HUES6 (cell line): ENCODE measurements around the gene PANK4.

Source experiments
- H3K27ac ChIP-seq: 2 replicates; pipeline ENCODE4 v1.7.0; 2013; ENCODE audit warnings: low read depth, mild to moderate bottlenecking, low read length, inconsistent platforms
- H3K27me3 ChIP-seq: 2 replicates; pipeline ENCODE4 v1.6.1; 2013; ENCODE audit warnings: low read length; ENCODE audit not compliant: control insufficient read depth, insufficient read depth
- H3K36me3 ChIP-seq: 2 replicates; pipeline ENCODE4 v1.6.1; 2013; ENCODE audit warnings: low read length; ENCODE audit not compliant: control insufficient read depth, insufficient read depth
- H3K4me1 ChIP-seq: 2 replicates; pipeline ENCODE4 v1.6.1; 2013; ENCODE audit warnings: low read length; ENCODE audit not compliant: control insufficient read depth, insufficient read depth
- H3K4me3 ChIP-seq: 2 replicates; pipeline ENCODE4 v1.5.1; 2013; ENCODE audit warnings: low read depth, low read length
- H3K9ac ChIP-seq: one replicate; pipeline ENCODE4 v1.6.1; 2013; ENCODE audit warnings: mild to moderate bottlenecking, low read length
- H3K9me3 ChIP-seq: 2 replicates; pipeline ENCODE4 v1.6.1; 2013; ENCODE audit warnings: low read depth, low read length; ENCODE audit not compliant: control insufficient read depth, insufficient read depth

The PANK4 gene

DNA sequence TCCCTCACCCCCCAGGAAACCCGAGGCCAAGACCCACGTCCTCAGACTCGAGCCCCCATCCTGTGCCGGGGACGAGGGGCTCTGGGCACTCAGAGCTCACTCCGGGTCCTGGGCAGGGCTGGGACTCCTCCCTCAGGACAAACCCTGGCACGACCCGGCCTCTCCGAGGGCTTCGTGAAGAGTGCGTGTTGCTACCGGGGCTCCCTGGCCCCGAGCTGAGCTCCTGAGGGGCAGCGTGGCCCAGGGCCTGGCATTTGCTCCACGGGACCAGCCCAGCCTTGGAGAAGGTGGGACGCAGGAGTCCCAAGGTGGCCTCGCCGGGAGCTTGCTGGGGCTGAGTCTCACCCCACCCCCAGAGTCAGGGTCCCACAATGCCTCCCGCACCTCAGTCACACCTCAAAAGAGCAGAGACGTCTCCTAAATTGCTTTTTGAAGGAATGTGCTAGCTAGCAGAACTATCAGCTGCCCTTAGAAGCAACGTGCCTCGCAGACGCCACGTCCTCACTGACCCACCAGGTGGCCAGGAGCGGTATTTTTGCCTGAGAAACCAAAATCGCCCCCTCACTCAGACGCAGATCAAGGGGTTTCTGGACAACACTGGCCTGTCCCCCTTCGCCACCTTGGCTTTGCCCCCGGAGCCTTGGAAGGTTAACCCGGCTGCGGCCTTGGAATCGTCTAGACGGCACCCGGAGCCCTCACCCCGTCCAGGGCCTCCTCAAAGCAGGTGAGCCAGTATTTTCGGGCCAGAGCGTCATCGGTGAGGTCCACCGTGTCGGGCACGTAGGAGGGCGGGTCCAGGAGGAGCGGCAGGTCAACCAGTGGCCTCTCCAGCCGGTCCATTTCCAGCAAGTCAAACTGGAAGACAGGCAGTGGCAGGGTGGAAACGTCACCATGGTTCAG lies 11.3 kb downstream of the PANK4 start:
- Histone ChIP-seq H3K4me3 (no peak overlapping the region), H3K27ac (no peak overlapping the region), H3K36me3 (peaks cover 98% of the 10 kb centered on the region), H3K27me3 (no peaks in the 10 kb centered on the region), H3K9ac (no peak overlapping the region), H3K4me1 (no peaks in the 10 kb centered on the region), H3K9me3 (no peaks in the 10 kb centered on the region)

DNA sequence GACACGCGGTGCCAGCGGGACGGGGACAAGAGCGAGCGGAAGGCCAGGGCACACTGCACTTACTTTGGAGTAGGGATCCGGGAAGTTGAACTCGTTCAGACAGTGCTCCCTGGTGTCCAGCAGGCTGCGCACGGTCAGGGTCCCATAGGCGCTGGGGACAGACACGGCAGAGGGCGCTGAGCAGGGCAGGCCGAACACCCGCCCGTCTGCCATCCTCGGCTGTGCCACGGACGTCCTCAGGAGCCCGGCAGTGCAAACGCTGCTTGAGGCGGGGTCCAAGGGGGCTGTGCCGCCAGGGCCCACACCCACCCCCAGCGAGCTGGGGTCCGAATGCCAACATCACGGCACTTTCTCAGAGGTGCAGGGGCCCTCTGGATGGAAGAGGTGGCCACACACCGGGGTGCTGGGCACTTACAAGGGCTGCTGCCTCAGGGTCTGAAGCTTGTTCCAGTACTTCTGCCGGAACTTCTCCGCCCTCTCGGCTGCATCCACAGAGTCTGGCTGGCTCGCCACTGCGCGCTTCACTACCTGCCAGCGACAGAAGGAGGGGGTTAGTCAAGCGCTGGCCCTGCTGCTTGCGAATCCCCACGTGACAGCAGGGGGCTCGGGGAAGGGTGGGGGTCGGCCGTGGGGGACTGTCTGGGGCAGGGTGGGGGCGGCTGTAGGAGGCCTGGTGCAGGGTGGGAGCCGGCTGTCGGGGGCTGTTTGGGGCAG lies 12.3 kb downstream of the PANK4 start:
- H3K9ac ChIP-seq, result no peak overlapping the region
- H3K4me3 ChIP-seq, result no peak overlapping the region
- no peak overlapping the region for H3K27ac ChIP-seq
- no peaks in the 10 kb centered on the region for H3K27me3 ChIP-seq
- H3K9me3 ChIP-seq, result no peaks in the 10 kb centered on the region
- H3K36me3 ChIP-seq, result peaks cover 98% of the 10 kb centered on the region
- no peaks in the 10 kb centered on the region for H3K4me1 ChIP-seq

DNA sequence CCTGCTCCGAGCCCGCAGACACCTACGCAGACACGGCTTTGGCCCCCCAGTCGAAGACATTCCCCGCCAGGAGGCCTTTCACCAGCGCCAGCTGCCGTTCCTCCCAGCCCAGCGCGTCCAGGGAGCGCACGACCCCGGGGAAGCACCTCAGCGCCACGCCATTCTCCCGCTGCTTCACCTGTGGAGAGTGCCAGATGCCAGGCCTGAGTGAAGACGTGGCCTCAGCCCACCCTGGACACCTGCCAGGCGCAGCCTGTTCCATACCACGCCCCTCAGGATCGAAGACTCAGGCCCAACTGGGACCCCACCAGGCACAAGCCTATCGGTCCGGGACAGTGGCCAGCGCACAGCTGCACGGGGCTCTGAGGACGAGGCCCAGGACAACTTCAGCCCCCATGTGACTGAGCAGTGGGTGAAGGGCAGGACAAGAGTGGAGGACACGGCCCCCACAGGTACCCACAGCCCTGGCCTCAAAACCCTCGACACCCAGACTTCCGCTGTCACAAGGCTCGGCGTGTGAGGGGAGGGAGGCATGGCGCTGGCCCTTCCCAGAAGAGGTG lies 13.5 kb downstream of the PANK4 start:
- Histone ChIP-seq H3K4me1 (no peaks in the 10 kb centered on the region), H3K9ac (no peak overlapping the region), H3K9me3 (no peaks in the 10 kb centered on the region), H3K27ac (no peak overlapping the region), H3K27me3 (no peaks in the 10 kb centered on the region), H3K4me3 (no peak overlapping the region), H3K36me3 (peaks cover 96% of the 10 kb centered on the region)

DNA sequence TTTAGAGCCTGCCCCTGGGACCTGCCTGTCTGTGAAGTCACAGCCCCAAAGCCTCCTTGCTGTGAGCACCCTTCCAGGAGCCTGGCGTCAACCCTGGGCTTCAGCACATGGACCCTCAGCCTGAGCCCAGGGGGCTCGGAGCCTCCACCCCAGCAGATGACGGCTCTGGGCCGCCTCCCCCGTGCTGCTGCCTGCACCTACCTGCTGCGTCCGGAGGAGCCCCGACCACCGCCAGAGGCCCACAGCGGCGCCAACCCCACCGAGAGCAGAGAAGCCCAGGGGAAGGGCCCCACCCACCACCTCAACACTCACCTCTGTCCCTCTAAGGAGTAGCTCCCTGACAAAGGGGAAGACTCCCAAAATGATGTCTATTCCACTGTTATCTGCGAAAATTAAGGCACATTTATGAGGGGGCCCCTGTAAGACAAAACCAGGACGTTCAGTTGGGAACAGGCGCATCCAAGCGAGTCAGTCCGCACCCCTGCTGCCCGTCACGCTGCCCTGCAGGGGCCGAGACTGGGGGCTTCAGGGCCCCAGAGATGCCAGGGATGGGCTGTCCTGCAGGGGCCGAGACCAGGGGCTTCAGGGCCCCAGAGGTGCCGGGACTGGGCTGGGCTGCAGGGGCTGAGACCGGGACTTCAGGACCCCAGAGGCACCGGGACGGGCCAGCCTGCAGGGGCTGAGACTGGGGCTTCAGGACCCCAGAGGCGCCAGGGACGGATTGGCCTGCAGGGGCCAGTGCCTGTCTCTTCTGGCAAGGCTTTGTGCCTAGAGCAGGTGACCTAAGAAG lies 15.8 kb downstream of the PANK4 start:
- H3K36me3 ChIP-seq, result peaks cover 76% of the 10 kb centered on the region
- H3K27ac ChIP-seq, result no peak overlapping the region
- H3K27me3 ChIP-seq, result no peaks in the 10 kb centered on the region
- no peak overlapping the region for H3K4me3 ChIP-seq
- H3K9ac ChIP-seq, result no peak overlapping the region
- H3K9me3 ChIP-seq, result no peaks in the 10 kb centered on the region
- no peaks in the 10 kb centered on the region for H3K4me1 ChIP-seq

DNA sequence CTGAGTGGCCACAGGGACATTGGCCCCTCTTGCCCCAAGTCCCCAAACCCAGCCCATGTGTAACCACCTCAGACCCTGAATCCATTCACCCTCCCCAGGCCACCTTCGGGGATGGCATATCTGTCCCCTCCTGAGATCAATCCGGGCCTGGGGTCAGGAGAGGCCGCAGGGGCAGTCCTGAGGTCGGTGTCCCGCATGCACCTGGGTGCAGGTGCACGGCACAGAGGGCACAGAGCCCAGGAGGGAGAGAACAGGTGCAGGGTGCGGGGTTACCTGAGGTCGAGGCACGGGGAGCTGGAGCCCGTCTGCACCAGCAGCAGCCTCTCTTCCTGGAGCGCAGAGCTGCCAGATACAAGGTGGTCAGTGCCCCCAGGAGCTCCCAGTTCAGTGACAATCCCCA lies 16.8 kb downstream of the PANK4 start:
- Histone ChIP-seq H3K36me3 (peaks cover 66% of the 10 kb centered on the region), H3K27me3 (no peaks in the 10 kb centered on the region), H3K27ac (no peak overlapping the region), H3K4me1 (no peaks in the 10 kb centered on the region), H3K9me3 (no peaks in the 10 kb centered on the region), H3K4me3 (no peak overlapping the region), H3K9ac (no peak overlapping the region)

DNA sequence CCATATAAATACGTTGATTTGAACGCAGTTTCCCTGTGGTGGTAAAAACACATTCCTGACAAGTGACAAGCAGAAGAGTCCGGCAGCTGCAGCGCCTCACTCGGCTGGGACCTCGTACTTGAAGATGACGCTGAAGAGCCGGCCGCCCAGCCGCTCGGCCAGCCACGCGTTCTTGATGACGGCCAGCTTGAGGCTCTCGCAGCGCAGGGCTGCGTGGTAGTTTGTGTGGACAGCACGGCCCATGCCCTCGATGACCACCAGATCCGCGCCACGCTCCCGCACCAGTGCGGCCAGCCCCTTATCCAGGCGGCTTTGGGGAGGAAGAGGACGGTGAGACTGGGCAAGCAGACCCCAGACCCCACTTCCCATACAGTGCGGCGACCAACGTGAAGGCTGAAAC lies 17.6 kb downstream of the PANK4 start:
- no peaks in the 10 kb centered on the region for H3K9me3 ChIP-seq
- H3K9ac ChIP-seq, result no peak overlapping the region
- H3K4me1 ChIP-seq, result no peaks in the 10 kb centered on the region
- H3K36me3 ChIP-seq, result peaks cover 59% of the 10 kb centered on the region
- no peak overlapping the region for H3K27ac ChIP-seq
- H3K27me3 ChIP-seq, result no peaks in the 10 kb centered on the region
- no peak overlapping the region for H3K4me3 ChIP-seq

DNA sequence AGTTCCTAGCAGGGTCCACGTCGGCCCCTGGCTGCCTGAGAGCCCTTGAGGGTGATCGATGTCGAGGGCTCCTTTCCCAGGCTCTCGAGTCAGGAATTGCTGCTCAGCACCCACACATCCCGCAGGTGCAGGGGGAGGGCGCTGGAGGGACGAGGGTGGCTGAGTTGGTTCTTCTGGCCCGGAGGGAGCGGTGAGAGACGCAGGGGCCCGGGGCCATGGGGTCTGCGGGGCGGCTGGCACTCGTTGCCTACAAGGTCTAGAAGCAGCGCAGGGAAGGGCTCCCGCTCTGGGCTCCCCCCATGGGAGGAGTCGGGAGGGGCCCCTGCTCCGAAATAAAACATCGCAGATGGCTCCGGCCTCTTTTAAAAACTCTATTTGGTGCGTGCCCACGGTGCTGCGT lies 18.2 kb downstream of the PANK4 start:
- Histone ChIP-seq H3K9ac (no peak overlapping the region), H3K9me3 (no peaks in the 10 kb centered on the region), H3K4me1 (no peaks in the 10 kb centered on the region), H3K27ac (no peak overlapping the region), H3K36me3 (peaks cover 54% of the 10 kb centered on the region), H3K27me3 (no peaks in the 10 kb centered on the region), H3K4me3 (no peak overlapping the region)

DNA sequence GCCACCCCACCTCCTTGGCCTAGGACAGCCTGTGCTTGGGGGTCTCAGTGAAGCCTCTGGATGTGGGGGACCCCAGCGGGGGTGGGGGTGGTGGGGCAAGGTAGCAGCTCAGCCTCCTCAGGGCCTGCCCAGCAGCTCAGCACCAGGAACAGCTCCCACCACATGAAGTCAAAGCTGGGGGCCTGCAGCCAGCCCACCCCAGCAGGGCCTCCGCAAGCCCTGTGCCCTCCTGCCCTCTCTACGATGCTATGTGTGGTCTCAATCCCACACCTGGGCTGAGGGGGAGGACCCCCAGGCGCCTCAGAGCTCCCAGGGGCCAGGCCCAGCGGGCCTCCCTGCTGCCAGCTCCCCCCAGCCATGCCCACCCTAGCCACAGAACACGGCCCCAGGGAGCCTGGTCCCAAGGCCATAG lies 18.6 kb downstream of the PANK4 start:
- H3K4me1 ChIP-seq, result no peaks in the 10 kb centered on the region
- H3K36me3 ChIP-seq, result peaks cover 49% of the 10 kb centered on the region

DNA sequence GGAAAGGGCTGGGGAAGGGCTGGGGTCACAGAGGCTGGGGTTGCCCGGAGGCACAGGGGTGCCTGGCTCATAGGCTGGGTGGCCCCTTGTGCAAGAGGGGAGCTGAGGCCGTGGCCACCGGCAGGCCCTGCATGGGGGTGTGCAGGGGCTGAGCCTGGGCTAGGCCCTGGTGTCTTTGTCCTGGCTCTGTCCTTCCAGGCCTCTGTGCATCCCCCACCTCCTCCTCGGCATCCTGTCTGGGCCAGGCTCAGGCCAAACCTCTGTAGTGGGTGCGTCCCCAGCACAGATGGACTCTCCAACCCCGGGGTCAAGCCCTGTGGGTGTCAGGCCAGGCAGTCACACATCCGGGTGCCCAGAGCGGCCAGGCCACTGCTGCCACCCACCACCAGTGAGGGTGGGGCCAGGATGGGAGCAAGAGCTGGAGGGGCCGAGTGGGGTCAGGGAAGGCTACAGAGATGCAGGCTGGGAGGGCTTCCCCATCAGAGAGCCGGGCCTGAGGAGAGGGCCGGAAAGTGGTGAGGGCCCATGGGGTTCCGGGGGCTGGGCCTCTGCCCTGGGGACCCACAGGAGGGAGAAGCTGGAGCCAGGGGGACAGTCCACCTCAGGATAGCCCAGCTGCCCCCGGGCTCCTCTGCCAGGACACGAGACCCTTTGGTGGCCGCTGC lies 19.4 kb downstream of the PANK4 start:
- H3K9me3 ChIP-seq, result no peaks in the 10 kb centered on the region
- no peak overlapping the region for H3K27ac ChIP-seq
- H3K9ac ChIP-seq, result no peak overlapping the region
- no peaks in the 10 kb centered on the region for H3K4me1 ChIP-seq
- no peaks in the 10 kb centered on the region for H3K27me3 ChIP-seq
- peaks cover 42% of the 10 kb centered on the region for H3K36me3 ChIP-seq
- no peak overlapping the region for H3K4me3 ChIP-seq

More for the DNA sequence above, 18.6 kb downstream of the PANK4 start:
- Histone ChIP-seq H3K9me3 (no peaks in the 10 kb centered on the region), H3K4me3 (no peak overlapping the region), H3K9ac (no peak overlapping the region), H3K27ac (no peak overlapping the region), H3K27me3 (no peaks in the 10 kb centered on the region)

DNA sequence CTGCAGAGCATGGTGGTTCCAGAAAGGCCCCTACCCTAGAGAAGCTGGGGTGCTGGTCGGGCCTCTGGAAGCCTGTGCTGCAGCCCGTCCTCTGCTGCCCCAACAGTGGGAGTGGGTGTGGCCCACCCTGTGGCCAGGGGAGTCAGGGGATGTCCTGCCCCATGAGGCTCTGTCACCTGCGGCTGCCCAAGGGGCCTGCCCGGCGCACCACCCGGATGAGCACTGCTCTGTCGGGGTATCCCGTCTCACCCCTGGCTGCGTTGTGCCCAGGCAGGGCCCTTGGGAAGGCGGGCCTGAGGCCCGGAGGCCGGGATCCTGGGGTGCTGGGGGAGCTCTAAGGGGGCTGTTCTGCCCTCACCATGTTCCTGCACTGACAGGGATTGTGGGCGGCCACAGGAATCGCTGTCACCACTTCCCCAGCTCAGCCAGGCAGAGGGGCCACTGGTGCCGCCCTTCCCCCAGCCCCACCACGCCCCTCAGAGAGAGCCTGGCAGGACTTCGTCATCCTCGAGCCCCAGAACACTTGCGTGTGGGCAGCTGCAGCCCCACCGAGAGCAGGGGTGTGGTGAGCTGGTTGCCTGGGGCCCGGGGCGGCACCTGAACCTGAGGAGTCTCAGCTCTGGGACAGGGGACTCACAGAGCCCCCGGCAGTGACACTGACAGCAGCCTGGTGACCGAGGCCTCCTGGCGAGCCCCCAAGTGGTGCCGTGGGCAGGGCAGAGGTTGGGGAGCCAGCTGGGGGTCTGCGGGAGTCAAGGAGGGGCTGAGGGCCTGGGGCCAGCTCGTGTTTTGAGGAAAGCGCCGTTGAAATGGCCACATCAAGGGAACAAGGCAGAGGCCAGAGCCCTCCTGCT lies 20.2 kb downstream of the PANK4 start:
- Histone ChIP-seq H3K4me3 (no peak overlapping the region), H3K9ac (no peak overlapping the region)

More for the DNA sequence above, 20.2 kb downstream of the PANK4 start:
- H3K27me3 ChIP-seq, result no peaks in the 10 kb centered on the region
- H3K9me3 ChIP-seq, result no peaks in the 10 kb centered on the region
- H3K4me1 ChIP-seq, result no peaks in the 10 kb centered on the region
- H3K36me3 ChIP-seq, result peaks cover 34% of the 10 kb centered on the region
- H3K27ac ChIP-seq, result no peak overlapping the region
